ENCODE measurements around the gene IGSF3. TPM values are rescaled to one million over a fixed set of nuclear protein-coding genes. Genes with fewer than 3 reads are reported as not detected.

Gene IGSF3
- total and polyA plus RNA-seq, 2 of the 13 experiments (the other 11 are each of a cell fraction or from before 2014, with no cell fraction given), result 0.11 to 0.16 TPM

DNA sequence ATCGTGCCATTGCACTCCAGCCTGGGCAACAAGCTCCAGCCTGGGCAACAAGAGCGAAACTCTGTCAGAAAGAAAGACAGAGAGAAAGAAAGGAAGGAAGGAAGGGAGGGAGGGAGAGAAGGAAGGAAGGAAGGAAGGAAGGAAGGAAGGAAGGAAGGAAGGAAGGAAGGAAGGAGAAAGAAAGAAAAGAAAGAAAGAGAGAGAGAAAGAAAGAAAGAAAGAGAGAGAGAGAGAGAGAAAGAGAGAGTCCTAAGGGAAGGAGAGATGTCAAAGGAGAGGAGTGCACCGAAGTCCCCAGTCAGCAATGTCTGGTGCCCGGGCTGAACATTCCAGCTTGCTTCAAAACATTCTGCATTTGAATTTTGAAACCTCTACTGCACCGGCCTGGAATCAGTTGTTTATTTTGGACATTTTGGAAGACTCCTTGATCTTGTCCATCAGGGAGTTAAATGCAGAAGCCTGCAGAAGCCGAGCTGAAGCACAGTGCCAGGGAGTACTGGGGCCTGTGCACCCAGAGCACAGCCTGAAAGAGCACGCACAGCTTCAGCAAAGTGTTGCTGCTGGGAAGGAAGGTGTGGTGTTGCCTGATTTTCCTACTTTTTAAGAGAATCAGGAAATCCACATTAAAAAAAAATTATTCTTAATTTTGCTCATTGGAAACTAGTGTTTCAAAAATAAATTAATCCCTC, 3.7 kb upstream of the IGSF3 start (continued):
- TF ChIP-seq, protein P1, sequence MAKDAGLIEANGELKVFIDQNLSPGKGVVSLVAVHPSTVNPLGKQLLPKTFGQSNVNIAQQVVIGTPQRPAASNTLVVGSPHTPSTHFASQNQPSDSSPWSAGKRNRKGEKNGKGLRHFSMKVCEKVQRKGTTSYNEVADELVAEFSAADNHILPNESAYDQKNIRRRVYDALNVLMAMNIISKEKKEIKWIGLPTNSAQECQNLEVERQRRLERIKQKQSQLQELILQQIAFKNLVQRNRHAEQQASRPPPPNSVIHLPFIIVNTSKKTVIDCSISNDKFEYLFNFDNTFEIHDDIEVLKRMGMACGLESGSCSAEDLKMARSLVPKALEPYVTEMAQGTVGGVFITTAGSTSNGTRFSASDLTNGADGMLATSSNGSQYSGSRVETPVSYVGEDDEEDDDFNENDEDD (CRISPR knock-in tag; IDR thresholded peaks at IDR 0.05; ENCODE audit: borderline replicate concordance), result no peak
- TF ChIP-seq JDP2 (CRISPR knock-in tag; IDR thresholded peaks at IDR 0.05; ENCODE audit: borderline replicate concordance), result no peak
- TF ChIP-seq ZNF136 (CRISPR knock-in tag; IDR thresholded peaks at IDR 0.05; ENCODE audit: low read depth), result no peak
- TF ChIP-seq ESRRA (CRISPR knock-in tag; IDR thresholded peaks at IDR 0.05; ENCODE audit: low read depth), result no peak

DNA sequence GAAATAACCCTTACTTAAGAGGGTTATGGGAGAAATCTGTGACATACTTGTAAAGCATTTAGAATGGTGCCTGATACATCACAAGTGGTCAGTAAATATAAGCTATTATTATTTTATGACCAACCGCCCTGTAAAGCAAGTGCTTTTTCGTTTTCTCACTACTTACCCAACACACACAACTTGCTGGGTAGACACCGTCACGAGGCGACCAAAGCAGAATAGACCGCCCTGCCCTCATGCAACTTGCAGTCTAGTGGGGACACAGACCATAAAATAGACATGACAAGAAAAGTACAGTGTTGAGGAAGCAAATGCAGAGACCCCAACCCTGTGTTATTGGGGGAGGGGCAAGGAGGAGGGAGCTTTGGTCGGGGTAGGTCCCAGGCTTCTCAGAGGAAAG, 744 bp upstream of the IGSF3 start:
- 80% methylated on average over 7 of the region's 7 CpGs for WGBS (ENCODE audit: low lambda C conversion rate)
- CTCF ChIA-PET (ENCODE audit: low intra/inter-chr PET ratio, low total read pairs), result no interaction called here
- H3K4me2 ChIP-seq (ENCODE audit: low read depth, low read length), result peak overlapping the region; percentile 68
- H4K20me1 ChIP-seq (ENCODE audit: insufficient read depth, low read length), result no peaks in the 10 kb centered on the region
- no peaks in the 10 kb centered on the region for H3K9me3 ChIP-seq (ENCODE audit: low read length)
- FAIRE-seq (no peak), ATAC-seq (no peak), DNase-seq (ENCODE audit: low spot score) (no peak)
- no peak overlapping the region for H2AFZ ChIP-seq (ENCODE audit: low read length)
- TF ChIP-seq SMAD9 (CRISPR knock-in tag; IDR thresholded peaks at IDR 0.05) (no peak), ZNF101 (CRISPR knock-in tag; IDR thresholded peaks at IDR 0.05; ENCODE audit: borderline replicate concordance, low read depth) (no peak), ZNF83 (CRISPR knock-in tag; IDR thresholded peaks at IDR 0.05; ENCODE audit: borderline replicate concordance) (no peak)
- H3K4me1 ChIP-seq (ENCODE audit: insufficient read depth, low read length), result peaks cover 8% of the 10 kb centered on the region
- no peak overlapping the region; a peak in 1 of 6 replicates for H3K4me3 ChIP-seq (replicated peaks in 1 of 3; ENCODE audit: insufficient read depth in 1 of 3, low read depth in 2 of 3, low read length in 3 of 3)
- in situ Hi-C loops (cut with HindIII; ENCODE audit: extremely low pct_ligation_motif_present, low pct_unique_long_range_greater_than_20kb) (no loop called here), intact Hi-C loops (cut with micrococcal nuclease; ENCODE audit: unreplicated experiment) (no loop called here)
- H3K79me2 ChIP-seq (ENCODE audit: insufficient read depth, low read length), result no peaks in the 10 kb centered on the region
- POLR2A ChIA-PET, result no interaction called here
- no peak overlapping the region for H3K27ac ChIP-seq (ENCODE audit: extremely low read length, insufficient read depth, low read length)
- no peaks in the 10 kb centered on the region for H3K36me3 ChIP-seq (replicated peaks in 1 of 2; ENCODE audit: control insufficient read depth in 1 of 2, insufficient read depth in 2 of 2, low read length in 2 of 2)
- no peak overlapping the region for H3K9ac ChIP-seq (ENCODE audit: insufficient read depth, low read depth, low read length)
- peaks cover 3 to 27% of the 10 kb centered on the region in 2 experiments; a peak in 4 of 5 replicates for H3K27me3 ChIP-seq (ENCODE audit: control insufficient read depth in 1 of 2, insufficient read depth in 2 of 2, low read length in 2 of 2)
- BruUV-seq (replicated peaks), result no TSS peak
